Stimulated activated CD4-positive, alpha-beta T cell treated with anti-CD3 and anti-CD28 coated beads, Interleukin-4, amount 100 ng/mL, for 48 hours (primary cell): Measurements from ENCODE around the gene ASCL3.
"Not testable (repeated sequence)": the region's sequence is repeated elsewhere in the genome, so short reads cannot be mapped to it uniquely, and the experiment has no call there.

Source experiments
- DNase-seq, 2 donors: peaks; one replicate each; pipeline ENCODE4 v3.0.0-alpha.2; 2020; ENCODE audit warnings: low read depth in 2 of 2

Gene ASCL3

DNA sequence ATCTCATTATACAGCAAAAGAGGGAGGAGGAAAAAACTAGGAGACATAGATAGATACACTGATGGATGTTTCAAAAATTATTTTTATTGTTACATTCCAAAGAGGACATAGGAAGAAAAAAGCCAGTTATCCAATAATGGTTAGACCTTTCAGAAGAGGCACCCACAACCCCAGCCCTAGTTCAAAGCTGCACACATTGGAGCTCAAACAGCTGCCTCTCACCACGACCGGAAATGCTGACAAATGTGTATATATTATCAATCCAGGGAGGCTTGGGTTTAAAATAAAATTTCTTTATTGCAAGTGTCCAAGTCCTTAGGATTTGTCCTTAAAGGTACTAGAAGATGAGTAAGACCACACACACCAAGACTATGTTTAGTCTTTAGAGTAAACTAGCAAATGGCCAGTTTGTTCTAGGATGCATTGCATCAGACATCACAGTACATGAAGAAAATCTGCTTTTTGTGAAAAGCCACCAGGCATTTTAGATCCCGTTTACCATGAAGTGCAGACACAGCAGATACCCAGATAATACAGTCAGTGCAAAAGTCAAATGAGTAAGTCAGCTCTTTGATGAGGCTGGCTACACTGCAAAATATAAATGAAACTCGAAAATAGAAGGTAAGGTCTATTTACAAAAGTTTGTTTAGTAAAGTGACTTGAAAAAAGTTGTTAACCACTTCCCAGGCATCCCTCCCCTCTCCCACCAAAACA is 4.6 kb upstream of the ASCL3 start:
- DNase-seq, result no peak

DNA sequence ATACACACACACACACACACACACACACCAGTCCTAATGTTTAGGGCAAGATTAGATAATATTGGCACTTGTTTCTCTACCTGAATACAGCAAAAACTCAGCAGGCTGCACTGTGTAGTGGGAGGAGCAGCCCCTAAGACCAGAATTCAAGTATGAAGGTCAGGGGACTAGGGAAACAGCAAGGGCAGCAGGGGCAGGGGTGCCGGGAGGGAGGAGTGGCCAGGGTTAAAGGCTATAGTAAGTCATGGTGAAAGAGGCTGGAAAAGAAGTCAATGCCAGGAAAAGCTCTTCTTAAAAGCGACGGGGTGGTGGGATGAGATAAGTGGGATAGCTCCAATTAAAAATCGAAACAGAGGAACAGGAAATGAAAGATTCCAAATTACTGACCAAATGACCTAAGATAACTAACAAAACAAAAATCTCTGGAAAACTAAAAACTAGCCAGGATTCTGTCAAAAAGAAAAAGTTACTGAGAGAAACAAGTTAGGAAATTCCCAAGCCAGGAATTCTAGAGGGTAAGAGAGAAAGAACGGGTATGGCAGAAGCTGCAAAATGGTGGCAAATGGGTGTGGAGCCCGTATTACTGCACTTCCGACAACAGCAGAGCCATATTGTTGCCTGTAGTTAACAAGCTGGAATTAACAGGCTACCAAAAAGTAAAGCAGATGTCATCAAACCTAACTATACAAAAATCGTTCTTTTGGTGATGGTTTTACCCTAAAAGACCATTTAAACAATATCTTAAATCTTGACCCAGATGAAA is 1.3 kb downstream of the ASCL3 start:
- no peak for DNase-seq

DNA sequence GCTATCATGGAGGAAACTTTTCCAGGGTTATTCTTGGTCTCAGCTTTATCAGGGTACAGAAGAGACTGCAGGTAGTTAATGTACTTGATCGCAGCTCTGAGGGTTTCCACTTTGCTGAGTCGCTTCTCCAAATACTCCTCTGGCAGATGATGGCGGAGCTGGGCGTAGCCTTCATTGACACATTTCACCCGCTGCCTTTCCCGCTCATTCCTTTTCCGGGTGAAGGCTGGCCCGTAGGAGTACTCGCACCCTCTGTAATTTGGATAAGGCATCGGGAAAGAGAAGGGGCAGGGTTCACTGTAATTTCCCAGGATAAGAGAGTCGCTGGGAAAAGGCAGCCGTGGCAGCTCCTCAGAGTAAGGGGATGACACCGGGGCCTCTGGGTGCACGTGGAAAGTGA is 5.2 kb downstream of the ASCL3 start:
- no peak for DNase-seq

DNA sequence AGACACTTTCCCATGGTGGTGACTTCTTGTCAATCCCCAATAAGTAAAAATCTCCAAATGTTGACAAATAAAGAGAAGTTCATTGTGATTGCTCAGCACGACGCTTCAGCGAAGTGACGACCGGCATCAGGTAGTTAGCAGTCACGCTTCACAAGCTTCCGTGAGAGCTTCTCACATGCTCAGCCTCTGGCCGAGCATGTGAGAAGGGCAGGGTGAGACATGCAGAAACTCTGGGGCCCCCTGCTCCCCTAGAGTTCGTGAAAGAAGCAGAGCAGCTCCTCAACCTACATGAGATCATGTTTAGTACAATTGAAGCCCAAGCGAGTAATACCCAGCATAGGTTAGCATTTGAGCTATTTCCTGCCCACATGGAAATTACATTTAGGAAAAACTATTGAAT is 5.7 kb downstream of the ASCL3 start:
- no peak for DNase-seq

DNA sequence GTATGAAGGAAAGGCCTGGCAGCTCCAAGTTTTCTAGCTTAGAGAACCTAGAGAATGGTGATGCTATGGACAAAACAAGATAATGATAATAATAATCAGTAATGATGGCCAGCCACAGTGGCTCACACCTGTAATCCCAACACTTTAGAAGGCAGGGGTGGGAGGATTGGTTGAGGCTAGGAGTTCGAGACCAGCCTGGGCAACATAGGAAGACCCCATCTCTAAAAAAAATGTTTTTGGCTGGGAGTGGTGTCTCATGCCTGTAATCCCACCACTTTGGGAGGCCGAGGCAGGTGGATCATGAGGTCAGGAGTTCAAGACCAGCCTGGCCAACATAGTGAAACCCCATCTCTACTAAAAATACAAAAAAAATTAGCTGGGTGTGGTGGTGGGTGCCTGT is 7.0 kb downstream of the ASCL3 start:
- not testable (repeated sequence) for DNase-seq

DNA sequence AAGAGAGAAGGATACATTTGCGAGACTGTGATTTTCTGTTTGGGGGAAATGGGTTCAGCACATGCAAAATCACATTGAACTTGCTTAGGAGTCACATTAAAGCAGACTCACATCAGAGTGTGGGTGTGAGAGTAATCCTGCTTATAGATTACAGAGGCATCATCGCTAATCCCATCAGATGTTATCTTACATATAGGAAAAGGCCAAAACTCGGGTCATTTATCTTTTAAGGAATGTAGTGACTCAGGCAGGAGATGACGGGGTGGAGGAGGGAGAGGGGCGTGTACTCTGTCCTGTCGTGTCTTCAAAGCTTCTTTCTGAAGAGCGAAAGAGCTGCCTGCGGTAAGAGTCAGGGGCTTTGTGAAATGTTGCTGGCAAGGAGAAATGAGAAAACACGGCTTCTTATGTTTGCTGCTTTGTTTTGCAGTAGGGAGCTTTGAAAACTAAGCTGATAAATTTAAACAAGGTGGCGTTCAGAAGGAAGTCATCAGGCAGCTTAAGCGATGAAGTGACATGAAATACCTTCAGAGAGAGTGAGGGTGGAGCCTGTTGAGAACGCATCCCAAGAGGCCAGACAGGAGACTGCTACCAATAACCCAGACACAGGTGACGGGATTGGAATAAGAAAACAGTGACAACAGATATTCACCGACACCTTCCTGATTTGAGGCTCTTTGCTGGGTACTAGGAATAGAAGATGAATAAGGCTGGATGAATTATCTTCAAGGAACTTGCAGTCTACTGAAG is 7.9 kb downstream of the ASCL3 start:
- DNase-seq, result no peak

DNA sequence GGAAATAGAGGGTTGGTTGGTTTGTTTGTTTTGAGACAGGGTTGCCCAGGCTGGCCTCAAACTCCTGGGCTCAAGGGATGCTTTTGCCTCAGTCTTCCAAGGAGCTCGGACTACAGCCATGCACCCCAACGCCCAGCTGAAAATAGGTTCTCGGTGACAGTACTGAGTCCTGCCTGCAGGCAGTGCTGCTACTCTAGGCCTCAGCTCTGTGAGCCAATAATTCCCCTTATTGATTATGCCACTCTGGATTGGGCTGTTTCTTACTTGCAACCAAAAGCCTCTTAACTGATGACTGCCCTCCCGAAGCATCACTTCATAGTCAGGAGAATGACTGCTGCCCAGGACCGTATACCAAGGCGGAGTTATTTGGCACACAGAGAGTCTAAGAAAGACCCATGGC is 8.9 kb downstream of the ASCL3 start:
- DNase-seq, result no peak

DNA sequence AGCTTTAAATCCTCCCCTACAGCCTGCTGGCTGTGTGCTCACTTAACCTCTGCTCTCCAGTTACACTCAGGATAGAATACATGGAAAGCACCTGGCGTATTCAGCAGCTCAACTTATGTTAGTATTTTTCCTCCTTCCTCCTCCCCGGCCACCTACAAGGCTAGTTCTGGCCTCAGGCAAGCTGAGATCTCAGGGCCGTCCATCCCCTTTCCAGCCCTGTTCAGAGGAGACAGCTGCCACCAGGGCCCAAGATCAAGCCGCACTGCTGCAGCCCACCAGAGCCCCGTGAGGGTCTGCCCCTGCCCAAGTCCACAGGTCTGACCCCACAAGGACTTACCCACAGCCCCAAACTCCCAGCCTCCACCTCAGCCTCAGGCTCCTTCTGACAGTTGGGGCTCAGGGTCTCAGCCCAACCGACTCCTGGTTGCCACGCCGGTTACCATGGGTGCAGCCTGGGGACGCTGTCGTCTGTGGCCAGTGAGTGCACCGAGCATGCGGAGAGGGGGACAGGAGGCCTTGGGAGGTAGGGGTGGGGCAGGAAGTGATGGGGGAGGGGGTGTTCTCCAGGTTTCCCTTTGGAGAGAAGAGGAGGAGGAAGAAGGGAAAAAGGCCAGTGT is 10.1 kb downstream of the ASCL3 start, which contains the start of gene C11orf16:
C11orf16 (minus strand) TSS at position 384 of the 617 bp plus-strand sequence. CDS start 639 bp downstream, outside the sequence.
- DNase-seq, result no peak

DNA sequence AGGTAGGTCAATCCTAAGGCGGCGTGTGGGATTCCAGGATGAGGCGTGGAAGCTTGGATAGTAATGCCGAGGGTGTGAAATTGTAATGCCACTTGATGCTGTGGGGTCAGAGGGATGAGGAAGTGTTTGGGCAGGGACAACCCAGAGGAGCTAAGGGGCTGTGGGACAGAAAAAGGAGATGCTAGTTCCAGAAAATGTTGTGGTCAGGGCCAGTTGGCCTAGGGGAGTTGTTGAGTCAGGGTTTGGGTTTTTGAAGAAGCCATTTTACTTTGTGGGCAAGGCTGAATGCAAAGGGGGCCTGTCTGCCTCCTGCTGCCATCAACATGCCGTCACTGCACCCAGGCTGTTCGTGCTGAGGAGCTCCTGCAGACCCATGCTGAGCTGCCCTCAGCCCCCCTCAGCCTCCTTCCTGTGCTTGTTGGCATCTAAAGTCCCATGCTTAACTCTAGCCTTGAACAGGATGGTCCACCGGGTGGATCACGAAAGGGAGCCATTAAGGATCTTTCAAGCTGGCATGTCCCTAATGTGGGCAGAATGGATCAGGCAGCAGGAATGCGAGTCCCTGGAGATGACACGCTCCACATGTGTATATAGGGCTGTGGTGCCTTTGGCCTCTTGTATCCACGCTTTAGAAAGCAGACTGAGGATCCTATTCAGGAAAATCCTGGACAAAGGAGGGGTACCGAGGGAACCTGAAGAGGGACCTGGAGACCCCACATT is 12.2 kb downstream of the ASCL3 start:
- DNase-seq, result no peak

DNA sequence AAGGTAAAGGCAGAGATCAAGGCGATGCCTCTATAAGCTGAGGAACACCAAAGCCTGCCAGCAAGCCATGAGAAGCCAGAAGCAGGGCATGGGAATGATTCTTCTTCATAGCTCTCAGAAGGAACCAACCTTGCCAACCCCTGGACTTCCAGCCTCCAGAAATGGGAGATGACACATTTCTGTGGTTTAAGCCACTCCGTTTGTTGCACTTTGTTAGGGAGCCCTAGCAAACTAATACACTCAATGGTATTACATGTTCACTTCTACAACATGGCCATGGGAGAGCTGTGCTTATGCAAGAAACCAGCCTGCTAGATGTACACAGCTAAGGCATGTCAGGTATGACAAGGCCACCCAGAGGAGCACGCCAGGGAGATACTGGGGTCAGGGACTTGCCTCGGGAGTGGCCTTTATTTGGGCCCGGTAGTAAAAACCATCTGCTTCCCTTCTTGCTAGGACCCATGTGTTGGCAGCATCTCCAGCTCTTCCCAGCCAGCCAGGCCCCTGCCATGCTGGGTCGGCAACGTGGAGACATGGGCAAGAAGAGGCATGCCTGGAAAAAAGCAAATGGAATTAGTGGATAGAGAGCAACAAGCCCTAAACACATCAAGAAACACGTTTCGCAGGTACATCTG is 13.7 kb downstream of the ASCL3 start:
- no peak for DNase-seq

DNA sequence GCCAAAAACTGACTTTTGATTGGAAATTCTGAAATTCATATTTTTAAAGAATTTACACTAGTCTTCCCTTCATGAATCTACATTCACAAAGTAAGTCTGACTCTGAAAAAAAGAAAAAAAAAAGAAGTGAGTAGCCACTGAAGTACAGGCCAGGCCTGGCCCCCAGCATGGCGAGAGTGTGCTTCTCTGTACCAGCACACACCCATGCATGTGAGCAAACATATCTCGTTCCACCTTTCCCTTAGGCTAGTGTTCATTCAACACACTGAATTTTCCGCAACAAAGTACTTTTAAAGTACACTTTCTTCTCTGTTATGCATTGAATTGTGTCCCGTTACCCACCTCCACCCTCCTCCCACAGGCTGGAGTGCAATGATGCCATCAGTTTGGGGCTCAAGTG is 14.6 kb downstream of the ASCL3 start:
- no peak for DNase-seq

DNA sequence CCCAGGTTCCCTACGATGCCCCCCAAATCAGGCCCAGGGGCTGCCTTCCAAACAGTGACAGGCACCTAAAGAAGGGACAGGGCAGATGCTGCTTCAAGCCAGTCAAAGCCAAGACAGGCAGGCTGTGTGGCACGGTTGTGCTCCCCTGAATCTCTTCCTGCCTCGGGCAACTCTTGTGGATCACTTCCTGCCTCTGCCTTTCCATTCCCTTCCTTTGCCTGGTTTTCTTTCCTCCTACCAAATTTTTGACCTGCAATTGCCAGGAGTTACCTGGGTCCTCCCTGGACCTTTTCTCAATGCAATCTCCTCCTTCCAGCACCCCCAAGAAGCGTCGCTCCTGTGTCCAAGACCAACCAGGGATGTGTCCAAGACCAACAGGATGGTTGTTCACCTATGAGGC is 15.6 kb downstream of the ASCL3 start:
- no peak for DNase-seq

DNA sequence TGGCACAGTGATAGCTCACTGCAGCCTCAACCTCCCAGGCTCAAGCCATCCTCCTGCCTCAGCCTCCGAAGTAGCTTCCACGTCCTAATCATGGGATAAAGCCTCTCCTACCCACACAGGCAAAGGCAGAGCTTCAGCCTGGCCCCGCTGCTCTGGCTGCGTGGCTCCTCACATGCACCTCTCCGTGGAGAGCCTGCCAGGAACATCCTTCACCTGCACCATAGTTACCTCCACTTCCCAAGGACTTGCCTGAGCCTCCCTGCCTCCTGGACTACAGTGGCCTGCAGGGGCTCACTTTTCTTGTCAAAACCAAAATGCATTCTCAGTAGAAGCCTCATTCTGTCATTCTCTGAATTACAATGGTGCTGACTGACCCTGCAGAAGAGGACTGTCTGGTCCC is 16.6 kb downstream of the ASCL3 start:
- DNase-seq, result no peak

DNA sequence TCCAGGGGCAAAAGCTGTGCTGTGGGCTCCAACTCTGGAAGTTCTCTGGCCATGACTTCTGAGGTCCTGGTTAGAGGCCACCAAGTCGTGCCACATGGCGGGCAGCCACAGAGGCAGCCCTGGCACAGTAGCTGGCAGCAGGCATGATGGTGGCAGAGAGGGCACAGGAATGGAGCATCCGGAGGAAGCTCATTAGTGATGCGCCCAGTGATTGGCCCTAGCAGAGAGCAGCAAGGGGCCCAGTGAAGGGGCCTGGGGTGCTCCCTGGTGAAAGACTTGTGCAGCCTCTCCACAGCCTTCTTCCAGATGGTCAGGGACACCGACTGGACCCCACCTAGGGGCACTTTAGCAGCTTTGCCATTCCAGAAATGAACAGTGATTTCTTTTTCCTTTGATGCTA is 17.1 kb downstream of the ASCL3 start:
- DNase-seq, result no peak

DNA sequence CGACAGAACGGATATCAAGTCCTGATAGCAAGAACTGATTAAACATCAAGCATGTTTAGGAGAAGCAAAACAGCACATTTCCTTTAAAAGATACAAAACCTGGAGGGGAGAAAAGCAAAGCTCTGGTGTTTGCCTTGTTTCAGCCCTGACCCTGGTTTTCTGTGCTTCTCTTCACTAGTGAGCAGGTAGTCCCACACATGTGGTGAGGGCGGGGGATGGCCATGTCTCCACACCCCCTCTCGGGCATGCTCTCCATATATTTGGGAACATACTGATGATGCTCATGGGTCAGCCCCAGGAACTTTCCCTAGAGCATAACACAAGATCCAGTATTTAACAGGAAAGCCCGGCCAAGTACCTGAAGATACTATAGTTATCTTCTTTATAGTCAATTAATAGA is 20.1 kb downstream of the ASCL3 start:
- DNase-seq, result no peak

DNA sequence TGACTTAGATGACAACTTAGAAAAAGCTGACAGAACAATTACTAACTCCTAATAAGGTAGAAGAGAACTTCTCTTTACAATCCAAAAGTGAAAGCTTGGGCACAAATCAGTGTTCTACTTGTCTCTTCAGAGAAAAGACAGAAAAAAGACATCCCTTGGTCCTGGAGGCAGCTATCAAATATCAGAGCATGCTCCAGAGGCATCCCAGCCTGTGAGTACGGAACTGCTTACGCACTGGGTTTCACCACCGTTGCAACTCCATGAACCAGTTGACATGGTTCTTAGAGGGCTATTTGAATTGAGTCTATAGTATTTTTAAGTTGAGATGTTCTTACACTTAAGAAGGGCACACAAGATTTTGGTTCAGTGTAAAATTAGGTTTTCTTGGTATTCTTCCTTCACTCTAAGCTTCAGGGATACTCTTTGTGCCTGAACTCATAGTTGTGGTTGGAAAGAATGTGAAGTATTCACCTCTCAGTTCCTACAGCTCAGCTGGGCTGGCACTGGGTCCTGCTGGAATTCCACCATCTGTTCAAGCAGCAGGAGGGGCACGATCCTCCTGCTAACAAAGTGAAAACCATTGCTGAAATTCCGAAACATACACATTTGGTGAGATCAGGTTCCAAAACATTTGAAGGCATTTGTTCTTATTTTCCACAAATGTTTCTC is 25.5 kb downstream of the ASCL3 start:
- no peak for DNase-seq

DNA sequence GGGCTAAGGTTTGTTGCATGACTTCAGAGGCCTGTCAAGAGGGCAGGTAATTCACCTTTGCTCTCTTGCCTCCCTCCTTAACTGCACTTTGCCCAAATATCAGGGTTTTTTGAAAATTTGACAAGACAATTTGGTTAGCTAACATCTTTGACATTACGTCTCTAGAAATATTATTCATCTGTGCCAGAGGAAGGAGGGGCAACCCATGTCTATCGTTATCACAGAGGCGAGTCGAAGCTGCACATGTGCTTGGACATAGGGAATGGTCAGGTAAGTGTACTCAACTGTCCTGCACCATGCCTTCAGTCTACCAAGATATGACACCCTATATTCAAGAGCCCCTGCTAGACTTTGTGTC is 28.2 kb downstream of the ASCL3 start:
- DNase-seq, result no peak

DNA sequence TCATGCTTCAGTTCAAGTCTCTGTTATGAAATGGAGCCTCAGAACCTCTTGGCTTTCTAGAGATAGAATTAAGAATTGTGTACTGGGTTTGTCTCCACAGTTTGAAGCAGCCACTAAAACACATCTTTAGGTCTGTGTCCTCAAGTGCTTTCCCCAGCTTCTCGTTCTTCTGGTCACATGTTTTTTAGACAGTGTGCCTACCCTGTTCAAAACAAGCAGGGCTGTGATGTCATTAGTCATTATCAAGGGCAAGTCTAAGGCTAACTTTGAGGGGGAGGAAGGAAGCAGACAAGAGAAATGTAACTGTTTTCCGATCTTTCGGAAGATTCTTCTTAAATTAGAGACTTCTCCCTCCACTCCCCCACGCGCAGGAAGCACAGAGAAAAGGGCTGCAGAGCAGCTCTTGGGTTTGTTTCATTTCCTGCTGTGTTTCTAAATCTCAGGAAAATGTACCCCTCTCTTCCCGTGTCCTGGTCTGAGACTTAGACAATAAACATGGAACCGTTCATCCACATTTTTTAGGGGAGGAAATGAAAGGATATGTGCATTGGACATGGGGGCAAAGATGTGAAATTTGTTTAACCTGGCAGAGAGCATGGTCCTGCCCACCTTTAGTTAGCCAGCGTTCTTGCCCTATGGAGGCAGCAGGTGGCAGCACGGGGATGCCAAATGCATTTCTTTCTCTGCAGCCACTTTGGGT is 28.7 kb downstream of the ASCL3 start:
- peak in 1 of 2 donors; percentile 4 for DNase-seq

DNA sequence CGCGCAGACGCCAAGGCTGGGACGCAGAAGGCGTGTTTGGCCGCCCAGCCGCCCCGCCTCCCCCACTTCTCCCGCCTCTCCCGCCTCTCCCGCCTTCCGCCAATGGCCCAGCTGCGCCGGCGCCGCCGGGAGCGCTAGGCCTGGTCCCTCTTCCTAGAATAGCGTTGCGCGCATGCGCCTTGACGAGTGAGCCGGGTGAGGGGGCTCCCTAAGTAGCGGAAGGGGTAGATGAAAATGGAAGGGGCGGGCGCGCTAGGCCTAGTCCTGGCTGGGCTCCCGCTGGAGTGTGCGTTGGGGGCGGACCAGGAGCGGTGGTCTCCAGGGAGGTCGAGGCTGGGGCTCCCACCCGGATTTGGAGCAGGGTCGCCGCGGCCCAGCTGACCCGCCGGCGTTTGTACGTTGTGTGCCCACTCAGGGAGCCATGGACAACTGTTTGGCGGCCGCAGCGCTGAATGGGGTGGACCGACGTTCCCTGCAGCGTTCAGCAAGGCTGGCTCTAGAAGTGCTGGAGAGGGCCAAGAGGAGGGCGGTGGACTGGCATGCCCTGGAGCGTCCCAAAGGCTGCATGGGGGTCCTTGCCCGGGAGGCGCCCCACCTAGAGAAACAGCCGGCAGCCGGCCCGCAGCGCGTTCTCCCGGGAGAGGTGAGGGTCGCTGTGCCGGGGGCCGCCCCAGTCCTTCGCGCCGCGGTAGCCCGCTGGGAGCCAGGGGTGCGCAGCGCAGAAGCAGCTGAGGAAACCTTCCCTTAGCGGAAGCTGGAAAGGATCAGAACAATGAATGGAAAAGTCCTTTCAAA is 31.6 kb downstream of the ASCL3 start, which contains the start of gene AKIP1:
AKIP1 (plus strand) TSS at position 161 of the 795 bp plus-strand sequence; CDS start at position 422, 261 bp downstream.
- DNase-seq, result peak; percentile 73 to 89
